Measurements from ENCODE around the gene TMEM200B. TPM values are rescaled to one million over a fixed set of nuclear protein-coding genes. Genes with fewer than 3 reads are reported as not detected.
"Not testable (repeated sequence)": the region's sequence is repeated elsewhere in the genome, so short reads cannot be mapped to it uniquely, and the experiment has no call there.

Gene TMEM200B
- polyA plus RNA-seq, 2 of the 4 experiments (the other 2 are of a cell fraction): 0.08 to 0.37 TPM

DNA sequence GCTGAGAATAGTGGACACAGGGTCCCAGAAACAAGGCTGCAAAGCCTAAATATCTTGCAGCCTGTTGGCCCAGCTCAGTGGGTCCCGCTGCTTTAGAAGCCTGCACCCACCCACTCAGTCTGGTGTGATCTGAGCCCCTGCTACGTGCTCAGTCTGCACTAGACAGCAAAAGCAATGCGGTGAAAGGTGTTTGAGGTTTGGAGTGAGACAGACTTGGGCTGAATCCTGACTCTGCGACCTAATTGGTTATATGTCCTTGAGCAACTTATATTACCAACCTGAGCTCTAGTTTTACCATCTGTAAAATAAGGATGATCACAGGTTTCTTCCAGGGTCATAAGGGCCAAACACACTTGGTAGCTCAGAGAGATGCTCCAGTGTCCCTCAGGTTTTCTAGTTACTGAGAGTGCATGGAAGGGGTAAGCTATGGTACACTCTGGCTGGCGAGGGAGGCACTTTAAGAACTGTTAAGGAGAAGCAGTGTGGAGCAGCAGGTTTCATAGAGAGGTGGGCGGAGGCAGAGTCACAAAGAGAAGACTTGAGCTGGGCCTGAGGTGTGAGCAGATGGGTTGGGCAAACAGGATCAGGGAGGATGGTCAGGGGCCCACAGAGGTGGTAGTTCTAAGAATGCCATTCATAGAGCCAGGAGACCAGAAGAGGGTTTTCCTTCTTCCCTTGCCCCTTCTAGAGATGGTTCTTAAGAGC lies 10.1 kb downstream of the TMEM200B start (continued):
- TF ChIP-seq MYC (IDR thresholded peaks at IDR 0.05; ENCODE audit: borderline replicate concordance, low read length): no peak
- TF ChIP-seq TFCP2L1 (CRISPR knock-in tag; IDR thresholded peaks at IDR 0.05): no peak

GRCh38 chr1:29112705-29113412 lies 10.8 kb downstream of the TMEM200B start:
- ATAC-seq: no peak
- Histone ChIP-seq H3K9me3 (no peaks in the 10 kb centered on the region), H3K4me1 (no peaks in the 10 kb centered on the region), H3K4me3 (no peak overlapping the region), H3K27ac (no peak overlapping the region), H3K4me2 (no peak overlapping the region)
- ChIA-PET CTCF (interaction anchor here (1.0 to 1.3 kb wide), 3 partner anchors 9 to 90 kb away, joined by 3 to 5 read pairs (median 4); no protein-coding TSS in a partner anchor), POLR2A (no interaction called here)
- no peak for FAIRE-seq
- 87% methylated on average over 7 of the region's 7 CpGs for WGBS (ENCODE audit: missing lambda C conversion rate)
- no peak for DNase-seq (ENCODE audit: low read depth in 1 of 2, low spot score in 1 of 2)
- TF ChIP-seq RFX5 (IDR thresholded peaks at IDR 0.05) (no peak), MAX (IDR thresholded peaks at IDR 0.05) (no peak)

DNA sequence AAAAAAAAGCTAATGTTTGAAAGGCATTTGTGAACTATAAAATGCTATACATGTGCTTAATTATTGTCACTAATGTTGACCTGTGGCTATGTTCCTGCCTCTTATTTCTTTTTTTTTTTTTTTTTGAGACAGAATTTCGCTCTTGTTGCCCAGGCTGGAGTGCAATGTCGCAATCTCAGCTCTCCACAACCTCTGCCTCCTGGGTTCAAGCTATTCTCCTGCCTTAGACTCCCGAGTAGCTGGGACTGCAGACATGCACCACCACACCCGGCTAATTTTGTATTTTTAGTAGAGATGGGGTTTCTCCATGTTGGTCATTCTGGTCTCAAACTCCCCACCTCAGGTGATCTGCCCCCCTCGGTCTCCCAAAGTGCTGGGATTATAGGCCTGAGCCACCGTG lies 15.7 kb downstream of the TMEM200B start:
- not testable (repeated sequence) for DNase-seq (ENCODE audit: low read depth in 1 of 2, low spot score in 1 of 2); H3K27ac ChIP-seq; ATAC-seq; H3K4me2 ChIP-seq; H3K9me3 ChIP-seq; H3K4me3 ChIP-seq; FAIRE-seq
- CTCF ChIA-PET: interaction anchor here (0.6 to 1.2 kb wide), 3 partner anchors 13 to 86 kb away, joined by 3 to 5 read pairs (median 5); no protein-coding TSS in a partner anchor
- POLR2A ChIA-PET: interaction anchor here (0.7 kb wide), 1 partner anchor 74 kb away, joined by 3 read pairs; the partner anchor contains the start of gene SRSF4
- 94% methylated on average over 6 of the region's 6 CpGs for WGBS (ENCODE audit: missing lambda C conversion rate)
- H3K4me1 ChIP-seq: peaks cover 10% of the 10 kb centered on the region
- TF ChIP-seq CEBPB (IDR thresholded peaks at IDR 0.05): 0 out of 4 replicates have a peak, but pooled peaks of 1 of the 2 experiments have one; percentile 23

DNA sequence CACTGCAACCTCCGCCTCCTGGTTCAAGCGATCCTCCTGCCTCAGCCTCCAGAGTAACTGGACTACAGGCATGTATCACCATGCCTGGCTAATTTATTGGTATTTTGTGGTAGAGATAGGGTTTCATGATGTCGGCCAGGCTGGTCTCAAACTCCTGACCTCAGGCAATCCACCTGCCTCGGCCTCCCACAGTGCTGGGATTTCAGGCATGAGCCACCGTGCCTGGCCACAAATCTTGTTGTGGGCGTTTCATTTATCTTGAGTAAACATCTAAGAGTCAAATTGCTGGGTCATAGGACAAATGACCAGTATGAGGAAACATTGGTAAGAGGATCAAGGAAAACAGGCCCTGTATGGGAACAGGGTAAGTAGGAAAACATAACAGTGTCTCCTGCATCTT lies 17.9 kb downstream of the TMEM200B start:
- CTCF ChIA-PET: no interaction called here

DNA sequence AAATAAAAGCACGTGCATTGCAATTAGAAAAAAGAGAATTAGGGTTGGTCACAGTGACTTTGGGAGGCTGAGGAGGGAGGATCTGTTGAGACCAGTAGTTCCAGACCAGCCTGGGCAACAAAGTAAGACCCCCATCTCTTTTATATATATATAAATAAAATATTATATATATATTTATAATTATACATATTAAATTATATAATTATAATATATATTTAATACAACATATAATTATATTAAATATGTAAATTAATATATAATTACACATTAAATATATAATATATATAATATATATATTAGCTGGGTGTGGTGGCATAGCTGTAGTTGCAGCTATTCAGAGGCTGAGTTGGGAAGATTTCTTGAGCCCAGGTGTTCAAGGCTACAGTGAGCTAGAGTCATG lies 23.2 kb downstream of the TMEM200B start:
- no peak for TF ChIP-seq HOXB5 (CRISPR knock-in tag; IDR thresholded peaks at IDR 0.05)
- no peak for TF ChIP-seq BHLHE40 (IDR thresholded peaks at IDR 0.05; ENCODE audit: low read depth, low read length)
- no peak for TF ChIP-seq HES2 (IDR thresholded peaks at IDR 0.05)
- no peak for TF ChIP-seq ZSCAN20 (CRISPR knock-in tag; IDR thresholded peaks at IDR 0.05)
- Histone ChIP-seq H3K4me2 (no peak overlapping the region), H3K4me3 (no peak overlapping the region), H3K27ac (no peak overlapping the region), H3K9me3 (no peaks in the 10 kb centered on the region), H3K4me1 (peaks cover under 1% of the 10 kb centered on the region; the same call in 1 of the 3 replicates)
- ATAC-seq (no peak), DNase-seq (ENCODE audit: low read depth in 1 of 2, low spot score in 1 of 2) (no peak), FAIRE-seq (no peak)
- WGBS (ENCODE audit: missing lambda C conversion rate): 97% methylated on average over 1 of the region's 1 CpG
- CTCF ChIA-PET: interaction anchor here (1.0 kb wide), 1 partner anchor 20 kb away, joined by 3 read pairs; no protein-coding TSS in a partner anchor
- POLR2A ChIA-PET: no interaction called here

More for the DNA sequence above, 17.9 kb downstream of the TMEM200B start:
- POLR2A ChIA-PET: no interaction called here
- FAIRE-seq (no peak), DNase-seq (ENCODE audit: low read depth in 1 of 2, low spot score in 1 of 2) (peak in 1 of 2 experiments; percentile 53), ATAC-seq (peak in 1 of 2 experiments; percentile 71; a peak in 3 of 6 replicates)
- H3K4me1 ChIP-seq: peaks cover 10% of the 10 kb centered on the region
- H3K9me3 ChIP-seq: no peaks in the 10 kb centered on the region
- WGBS (ENCODE audit: missing lambda C conversion rate): 44% methylated on average over 5 of the region's 6 CpGs
- no peak overlapping the region for H3K4me3 ChIP-seq
- TF ChIP-seq MAFK (IDR thresholded peaks at IDR 0.05; ENCODE audit: partially characterized antibody) (no peak), HES2 (IDR thresholded peaks at IDR 0.05) (no peak), ATOH8 (CRISPR knock-in tag; IDR thresholded peaks at IDR 0.05; ENCODE audit: low read depth) (no peak)
- peak overlapping the region in 1 of 2 experiments; percentile 51; a peak in 2 of 6 replicates for H3K27ac ChIP-seq
- peak overlapping the region; percentile 41 for H3K4me2 ChIP-seq

Measured in A549 (cell line).